HepG2 (cell line): ENCODE data around the gene IL1A. TPM values are rescaled to one million over a fixed set of nuclear protein-coding genes. Genes with fewer than 3 reads are reported as not detected.

Experiments
- ARHGAP35 ChIP-seq: sonication (generic); formaldehyde crosslinking; IDR thresholded peaks from 2 replicates; pipeline ENCODE4 v1.9.0; 2022; ENCODE audit warnings: mild to moderate bottlenecking, inconsistent platforms, moderate library complexity, missing genetic modification reagents, borderline replicate concordance
- DPF2 ChIP-seq: sonication (generic); formaldehyde crosslinking; IDR thresholded peaks from 2 replicates; pipeline ENCODE4 v1.4.0; 2020; ENCODE audit warnings: mild to moderate bottlenecking, low read depth, missing genetic modification reagents, borderline replicate concordance
- ESRRA ChIP-seq: sonication (generic); formaldehyde crosslinking; IDR thresholded peaks from 2 replicates; pipeline ENCODE4 v1.5.1; 2020; ENCODE audit warnings: mild to moderate bottlenecking, low read depth, missing genetic modification reagents
- ETV6 ChIP-seq: sonication (generic); formaldehyde crosslinking; conservative IDR thresholded peaks from 2 replicates; pipeline ENCODE4 v1.4.0; 2020; ENCODE audit warnings: missing genetic modification reagents
- FOXA3 ChIP-seq: IDR thresholded peaks from 2 replicates; pipeline ENCODE4 v1.6.1; 2016; ENCODE audit warnings: missing genetic modification reagents, missing compliant biosample characterization
- FOXK1 ChIP-seq: sonication (generic); formaldehyde crosslinking; IDR thresholded peaks from 2 replicates; pipeline ENCODE4 v1.4.0; 2020; ENCODE audit warnings: low read depth, missing genetic modification reagents, borderline replicate concordance
- HES4 ChIP-seq: sonication (generic); formaldehyde crosslinking; IDR thresholded peaks from 2 replicates; pipeline ENCODE4 v1.9.0; 2021; ENCODE audit warnings: mild to moderate bottlenecking, missing genetic modification reagents, borderline replicate concordance
- HOXA9 ChIP-seq: sonication (generic); formaldehyde crosslinking; IDR thresholded peaks from 2 replicates; pipeline ENCODE4 v1.8.1; 2022; ENCODE audit warnings: missing genetic modification reagents, mild to moderate bottlenecking, moderate library complexity, borderline replicate concordance
- MYNN ChIP-seq: sonication (generic); formaldehyde crosslinking; IDR thresholded peaks from 2 replicates; pipeline ENCODE4 v1.4.0; 2020; ENCODE audit warnings: mild to moderate bottlenecking, low read depth, missing genetic modification reagents
- NFYB ChIP-seq: sonication (generic); formaldehyde crosslinking; IDR thresholded peaks from 2 replicates; pipeline ENCODE4 v1.4.0; 2020; ENCODE audit warnings: missing genetic modification reagents
- NR2F1 ChIP-seq, 2 experiments: fragments of 450-650 bp in 1 of 2; formaldehyde crosslinking in 1 of 2; IDR thresholded peaks; 2 replicates each; pipeline versions ENCODE4 v1.5.0 to v1.6.1; 2016 to 2020; ENCODE audit warnings: mild to moderate bottlenecking in 1 of 2, missing compliant biosample characterization in 1 of 2, missing genetic modification reagents in 1 of 2, moderate library complexity in 1 of 2
- PHF21A ChIP-seq: sonication (generic); formaldehyde crosslinking; IDR thresholded peaks from 2 replicates; pipeline ENCODE4 v1.5.0; 2020; ENCODE audit warnings: mild to moderate bottlenecking, missing genetic modification reagents
- PREB ChIP-seq: sonication (generic); formaldehyde crosslinking; IDR thresholded peaks from 2 replicates; pipeline ENCODE4 v1.4.0; 2020; ENCODE audit warnings: missing genetic modification reagents
- RAD51 ChIP-seq: fragments of 450-650 bp; IDR thresholded peaks from 2 replicates; pipeline ENCODE4 v1.6.1; 2016; ENCODE audit warnings: borderline replicate concordance
- RXRB ChIP-seq: IDR thresholded peaks from 2 replicates; pipeline ENCODE4 v1.6.1; 2016; ENCODE audit warnings: borderline replicate concordance, missing genetic modification reagents, missing compliant biosample characterization
- SETDB1 ChIP-seq: sonication (generic); formaldehyde crosslinking; IDR thresholded peaks from 2 replicates; pipeline ENCODE4 v1.5.1; 2020; ENCODE audit warnings: missing genetic modification reagents, mild to moderate bottlenecking, borderline replicate concordance
- TCF7 ChIP-seq: sonication (generic); IDR thresholded peaks from 2 replicates; pipeline ENCODE4 v1.6.1; 2016; ENCODE audit warnings: antibody characterized with exemption, low read depth
- TGIF2 ChIP-seq: IDR thresholded peaks from 2 replicates; pipeline ENCODE4 v1.6.1; 2016; ENCODE audit warnings: control low read depth, missing compliant biosample characterization
- THAP9 ChIP-seq: sonication (generic); formaldehyde crosslinking; IDR thresholded peaks from 2 replicates; pipeline ENCODE4; 2020; ENCODE audit warnings: missing genetic modification reagents, mild to moderate bottlenecking, borderline replicate concordance
- THRA ChIP-seq: sonication (generic); formaldehyde crosslinking; IDR thresholded peaks from 2 replicates; pipeline ENCODE4 v1.4.0; 2020; ENCODE audit warnings: missing genetic modification reagents, borderline replicate concordance
- ZNF343 ChIP-seq: sonication (generic); formaldehyde crosslinking; IDR thresholded peaks from 2 replicates; pipeline ENCODE4 v1.4.0; 2020; ENCODE audit warnings: mild to moderate bottlenecking, missing genetic modification reagents
- ZNF652 ChIP-seq: IDR thresholded peaks from 2 replicates; pipeline ENCODE4 v1.6.1; 2016; ENCODE audit warnings: low read depth, borderline replicate concordance
- ZNF720 ChIP-seq: sonication (generic); formaldehyde crosslinking; IDR thresholded peaks from 2 replicates; pipeline ENCODE4 v1.4.0; 2020; ENCODE audit warnings: missing genetic modification reagents
- ZNF747 ChIP-seq: sonication (generic); formaldehyde crosslinking; IDR thresholded peaks from 2 replicates; pipeline ENCODE4 v1.8.1; 2023; ENCODE audit warnings: missing genetic modification reagents, mild to moderate bottlenecking, borderline replicate concordance
- ZNF781 ChIP-seq: sonication (generic); formaldehyde crosslinking; IDR thresholded peaks from 2 replicates; pipeline ENCODE4 v1.5.1; 2020; ENCODE audit warnings: borderline replicate concordance, mild to moderate bottlenecking, missing genetic modification reagents; ENCODE audit errors: not compliant biosample characterization
- polyA plus RNA-seq, 8 experiments: library from polyadenylated mRNA; depleted of rRNA in 3 of 8; stranded (reverse) in 7 of 8; unstranded in 1 of 8; fragments of >200 nt; fragmentation: Illumina TruSeq in 4 of 8; extraction: Trizol in 4 of 8; gene quantifications; 2 replicates each; pipeline versions ENCODE4 v1.2.1 to v1.2.3, GENCODE V29; 2011 to 2016; ENCODE audit warnings: low read depth in 4 of 8, missing spikeins in 1 of 8, mixed read lengths in 1 of 8; ENCODE audit not compliant: insufficient read depth in 1 of 8
- total RNA-seq, 5 experiments: library from RNA; depleted of rRNA; stranded (reverse); fragments of >200 nt; fragmentation: Illumina TruSeq; extraction: Trizol; gene quantifications; 2 replicates each; pipeline ENCODE4 v1.2.3, GENCODE V29; 2016; ENCODE audit warnings: low read depth in 1 of 5

The IL1A gene
- total and polyA plus RNA-seq, 2 of the 13 experiments (the other 11 are each of a cell fraction or from before 2014, with no cell fraction given) = not detected

- TF ChIP-seq FOXK1 (0 out of 2 replicates have a peak, but pooled peaks have one; percentile 8), RXRB (peak; percentile 89), TGIF2 (CRISPR knock-in tag) (peak; percentile 69), ARHGAP35 (CRISPR knock-in tag) (no peak), RAD51 (no peak), ZNF747 (CRISPR knock-in tag) (peak; percentile 34; the same call in 1 of the 2 replicates), NFYB (CRISPR knock-in tag) (no peak), FOXA3 (CRISPR knock-in tag) (peak; percentile 93), HES4 (CRISPR knock-in tag) (no peak), TCF7 (peak; percentile 9; the same call in 1 of the 2 replicates), PREB (CRISPR knock-in tag) (no peak), MYNN (CRISPR knock-in tag) (no peak), ESRRA (CRISPR knock-in tag) (peak; percentile 59; the same call in 1 of the 2 replicates), ZNF781 (CRISPR knock-in tag) (no peak), SETDB1 (CRISPR knock-in tag) (no peak), ZNF652 (CRISPR knock-in tag) (0 out of 2 replicates have a peak, but pooled peaks have one; percentile 23), DPF2 (CRISPR knock-in tag) (peak; percentile 71; the same call in 1 of the 2 replicates), NR2F1 (CRISPR knock-in tag; IDR thresholded peaks at IDR 0.05) (no peak; a peak in 2 of 4 replicates), THRA (CRISPR knock-in tag) (peak; percentile 55; the same call in 1 of the 2 replicates), PHF21A (0 out of 2 replicates have a peak, but pooled peaks have one; percentile 24), THAP9 (CRISPR knock-in tag) (no peak), ZNF343 (CRISPR knock-in tag) (no peak), ETV6 (CRISPR knock-in tag) (no peak), ZNF720 (CRISPR knock-in tag) (no peak), HOXA9 (CRISPR knock-in tag) (no peak)
Observed at GRCh38 chr2:112803691-112804521, 19.6 kb upstream of the IL1A start (continued).
